Cardiac fibroblast (primary cell): ENCODE data around the gene IFIT2.
A peak's percentile ranks its signal among the peaks of the same experiment; 100 is the strongest.

Source experiments
- DNase-seq, 2 donors: peaks; one replicate each; pipeline versions ENCODE4 v3.0.0 to v3.0.0-alpha.2; 2010; ENCODE audit warnings: low read depth in 2 of 2
- H3K4me3 ChIP-seq, 2 donors: replicated peaks in 1 of 2; 1 replicate in 1 of 2; 2 replicates in 1 of 2; pipeline ENCODE4 v1.5.1; 2011; ENCODE audit warnings: low read depth in 2 of 2, low read length in 2 of 2, mild to moderate bottlenecking in 2 of 2, moderate library complexity in 1 of 2
- CTCF ChIP-seq: IDR thresholded peaks from one replicate; pipeline ENCODE4 v1.5.1; 2011; ENCODE audit warnings: low read depth, mild to moderate bottlenecking, low read length, inconsistent platforms

IFIT2 gene

DNA sequence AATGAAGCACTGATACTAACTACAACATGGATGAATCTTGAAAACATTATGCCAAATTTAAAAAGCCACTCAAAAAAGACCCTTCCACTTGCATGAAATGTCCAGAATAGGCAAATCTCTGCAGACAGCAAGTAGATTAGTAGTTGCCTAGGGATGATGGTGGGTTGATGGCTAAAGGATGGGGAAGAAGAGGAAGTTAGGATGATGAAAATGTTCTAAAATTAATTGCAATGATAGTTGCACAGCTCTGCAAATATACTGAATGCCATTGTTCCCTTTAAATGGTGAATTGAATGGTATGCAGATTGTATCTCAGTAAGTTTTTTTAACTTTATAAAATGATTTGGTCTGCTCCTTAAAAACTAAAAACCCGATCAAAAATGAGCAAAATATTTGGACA lies 43.0 kb upstream of the IFIT2 start:
- no peak overlapping the region for H3K4me3 ChIP-seq
- no peak for DNase-seq
- no peak for TF ChIP-seq CTCF

DNA sequence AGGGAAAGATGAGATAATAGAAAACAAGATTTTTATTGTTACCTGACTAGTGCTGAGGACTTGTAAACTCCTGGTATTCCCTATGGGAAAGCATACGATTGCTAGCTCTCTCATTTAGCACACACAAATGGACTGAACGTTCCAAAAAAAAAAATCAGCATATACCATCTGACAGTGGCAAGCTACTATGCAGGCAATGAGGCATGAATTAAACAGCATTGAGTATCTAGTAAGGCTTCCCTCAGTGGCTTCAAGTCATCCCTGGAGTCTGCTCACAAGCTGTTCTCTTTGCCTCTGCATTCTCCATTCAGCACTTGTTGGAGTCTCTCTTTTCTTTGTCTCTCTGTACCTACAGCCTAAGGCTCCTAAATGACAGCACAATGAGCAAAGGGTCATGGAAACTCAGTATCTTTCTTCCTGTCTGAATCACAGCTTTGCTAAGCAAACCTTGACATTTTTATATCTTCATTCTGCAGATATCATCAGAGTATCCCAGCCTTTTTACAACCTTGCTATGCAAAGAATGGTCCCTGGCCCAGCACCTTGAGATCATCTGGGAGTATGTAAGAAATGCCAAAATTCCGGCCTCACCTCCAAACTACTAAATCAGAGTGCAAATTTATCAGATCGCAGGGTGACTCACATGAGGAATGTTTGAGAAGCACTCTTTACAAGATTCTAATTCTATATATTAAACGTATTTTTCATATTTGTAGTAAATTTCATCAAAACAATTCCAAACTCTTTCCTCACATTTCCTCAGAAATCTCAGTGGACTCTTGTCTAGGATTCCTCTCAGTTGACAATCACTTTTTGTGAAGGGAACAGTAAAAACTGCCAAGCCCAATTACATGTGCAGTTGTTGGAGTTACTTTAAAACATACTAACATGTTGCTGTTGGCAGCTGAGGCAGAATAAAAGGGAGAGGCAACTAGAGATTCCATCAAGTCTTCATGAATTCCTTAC lies 39.5 kb upstream of the IFIT2 start:
- TF ChIP-seq CTCF, result no peak
- H3K4me3 ChIP-seq, result no peak overlapping the region
- DNase-seq, result peak; percentile 40 to 45

GRCh38 chr10:89263091-89263490 lies 38.8 kb upstream of the IFIT2 start:
- no peak overlapping the region for H3K4me3 ChIP-seq
- no peak for TF ChIP-seq CTCF
- DNase-seq, result no peak

DNA sequence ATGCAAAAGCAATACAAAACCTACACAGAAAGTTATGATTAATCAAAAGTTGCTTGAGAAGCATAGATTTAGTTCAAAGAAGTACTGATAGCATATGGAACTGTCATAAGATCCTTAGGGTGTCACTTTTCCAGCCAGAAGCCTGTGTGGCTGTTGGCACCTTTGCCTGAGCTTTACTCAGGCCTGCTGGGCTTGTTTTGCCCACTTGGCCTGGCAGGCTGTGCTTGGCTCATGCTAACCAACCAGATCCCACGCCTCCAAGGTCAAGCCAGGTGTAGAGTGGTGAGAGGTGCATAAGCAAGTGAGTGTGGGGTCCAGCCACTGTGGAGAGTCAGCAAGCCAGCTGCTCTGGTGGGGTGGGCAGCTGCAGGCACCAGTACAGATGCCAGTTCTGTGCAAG lies 38.3 kb upstream of the IFIT2 start:
- no peak for DNase-seq
- H3K4me3 ChIP-seq, result no peak overlapping the region
- TF ChIP-seq CTCF, result no peak

DNA sequence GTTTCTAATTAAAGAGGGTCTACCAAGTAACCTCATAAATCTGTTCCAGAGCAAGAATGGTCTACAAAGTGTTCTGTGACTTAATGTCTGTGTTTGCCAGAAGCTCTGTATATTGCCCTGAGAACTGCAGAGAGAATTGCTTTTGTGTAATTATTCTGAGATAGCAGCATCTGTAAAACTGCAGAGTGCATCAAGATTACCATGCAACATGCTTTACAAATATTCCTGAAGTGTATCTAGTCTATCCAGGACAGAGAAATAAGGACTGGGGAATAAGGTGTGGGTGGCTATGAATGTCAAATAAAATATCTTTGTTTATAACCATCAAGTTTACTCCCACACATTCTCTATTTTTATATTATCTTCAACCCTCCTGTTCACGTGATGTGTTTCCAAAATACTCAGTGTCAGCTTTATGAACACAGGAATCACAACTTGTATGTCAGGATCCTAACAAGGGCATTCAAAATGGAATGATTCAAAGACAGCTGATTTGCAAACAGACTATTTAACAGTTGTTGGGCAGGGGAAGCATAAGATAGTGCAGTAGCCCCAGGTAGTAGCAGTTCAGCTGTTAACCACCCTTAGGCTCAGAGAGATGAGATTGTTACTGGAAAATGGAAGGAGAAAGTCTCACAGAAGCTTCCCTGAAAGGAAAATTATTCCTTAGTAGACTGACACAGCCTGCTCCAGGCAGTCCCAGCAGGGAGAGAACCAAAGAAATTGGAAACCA lies 35.0 kb upstream of the IFIT2 start:
- DNase-seq, result no peak
- no peak for TF ChIP-seq CTCF
- H3K4me3 ChIP-seq, result no peak overlapping the region

DNA sequence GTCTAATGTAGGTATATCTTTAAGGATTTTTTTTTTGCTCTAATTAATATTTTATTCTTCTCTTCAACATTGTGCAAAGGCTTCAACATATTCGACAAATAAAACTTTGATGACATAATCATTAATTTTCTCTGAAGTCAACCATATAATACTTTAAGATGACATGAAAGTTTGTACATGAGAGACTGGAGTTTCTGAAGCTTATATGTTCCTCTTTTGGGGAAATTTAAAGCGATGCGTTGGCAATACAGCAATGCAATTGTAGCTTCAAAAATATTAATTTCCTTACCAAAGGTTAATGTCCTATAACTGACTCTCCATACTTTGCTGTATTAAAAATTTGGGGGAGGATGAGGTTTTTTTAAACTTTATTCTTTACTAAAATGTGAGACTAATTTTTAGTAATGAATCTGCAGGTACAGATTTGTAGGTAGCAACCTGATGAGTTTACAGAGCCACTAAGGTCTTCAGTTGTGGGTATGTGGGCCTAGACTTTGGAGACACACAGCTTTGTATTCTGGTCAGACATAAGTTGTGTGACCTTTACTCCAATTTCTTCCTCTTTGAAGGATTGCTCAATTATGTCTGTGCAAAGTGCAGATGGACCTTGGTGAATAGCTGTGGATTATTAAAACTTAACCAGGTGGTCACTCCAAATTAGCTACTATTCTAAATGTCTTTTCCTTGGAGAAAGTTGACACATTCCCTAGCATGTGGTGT lies 32.3 kb upstream of the IFIT2 start:
- TF ChIP-seq CTCF, result no peak
- DNase-seq, result no peak

More for the DNA sequence above, 32.3 kb upstream of the IFIT2 start:
- H3K4me3 ChIP-seq, result no peak overlapping the region
